ENCODE measurements around the gene CLEC18A.
"Not testable (repeated sequence)": the region's sequence is repeated elsewhere in the genome, so short reads cannot be mapped to it uniquely, and the experiment has no call there.

DNA sequence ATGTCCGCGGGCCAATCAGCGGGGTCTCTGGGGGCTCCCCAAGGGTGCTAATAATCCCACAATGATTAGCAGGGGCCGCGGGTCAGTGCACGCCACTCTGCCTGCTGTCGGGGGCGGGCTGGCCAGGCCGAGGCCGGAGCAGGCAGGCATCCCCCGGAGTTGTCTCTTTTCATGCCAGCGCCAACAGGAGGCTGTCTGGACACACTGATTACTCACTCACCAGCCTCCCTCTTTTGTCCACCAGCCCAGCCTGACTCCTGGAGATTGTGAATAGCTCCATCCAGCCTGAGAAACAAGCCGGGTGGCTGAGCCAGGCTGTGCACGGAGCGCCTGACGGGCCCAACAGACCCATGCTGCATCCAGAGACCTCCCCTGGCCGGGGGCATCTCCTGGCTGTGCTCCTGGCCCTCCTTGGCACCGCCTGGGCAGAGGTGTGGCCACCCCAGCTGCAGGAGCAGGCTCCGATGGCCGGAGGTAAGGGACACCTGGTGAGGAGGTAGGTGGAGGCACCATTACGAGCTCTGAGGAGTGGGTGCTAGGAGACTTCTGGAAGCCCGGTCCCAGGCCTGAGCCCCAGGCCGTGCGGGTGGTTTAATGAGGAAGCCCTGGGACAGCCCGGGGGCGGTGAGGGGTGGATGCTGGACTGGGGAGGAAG, at the start of gene CLEC18A:
- not testable (repeated sequence) for TF ChIP-seq CTCF (conservative IDR thresholded peaks at IDR 0.05; ENCODE audit: low read depth, low read length); EZH2 (IDR thresholded peaks at IDR 0.05; ENCODE audit: borderline replicate concordance, low read depth, low read length, poor library complexity, severe bottlenecking)
